Neutrophil (primary cell): ENCODE data around the gene STPG1.

Source experiments
- H3K27ac ChIP-seq: fragments of 200-600 bp; sonication (generic); 2 replicates; pipeline ENCODE4 v1.5.1; 2016; ENCODE audit warnings: mild to moderate bottlenecking, moderate library complexity
- H3K27me3 ChIP-seq: fragments of 200-600 bp; sonication (generic); 2 replicates; pipeline ENCODE4 v1.6.0; 2016; ENCODE audit warnings: mild to moderate bottlenecking
- H3K36me3 ChIP-seq: fragments of 200-600 bp; sonication (generic); 2 replicates; pipeline ENCODE4 v1.5.1; 2017
- H3K4me1 ChIP-seq, 2 experiments: fragments of 200-600 bp in 1 of 2; sonication (generic) in 1 of 2; 1 replicate in 1 of 2; 2 replicates in 1 of 2; pipeline versions ENCODE4 v1.5.1 to v1.6.1; 2013 to 2016; ENCODE audit warnings: low read depth in 1 of 2, low read length in 1 of 2, mild to moderate bottlenecking in 1 of 2, moderate library complexity in 1 of 2; ENCODE audit not compliant: control insufficient read depth in 1 of 2, insufficient read depth in 1 of 2
- H3K4me3 ChIP-seq, 2 experiments: fragments of 200-600 bp in 1 of 2; sonication (generic) in 1 of 2; 1 replicate in 1 of 2; 2 replicates in 1 of 2; pipeline ENCODE4 v1.5.1; 2013 to 2016; ENCODE audit warnings: low read depth in 1 of 2, low read length in 1 of 2, mild to moderate bottlenecking in 1 of 2, moderate library complexity in 1 of 2
- H3K9me3 ChIP-seq: fragments of 200-600 bp; sonication (generic); 2 replicates; pipeline ENCODE4 v1.5.1; 2016
- TF ChIP-seq, protein P1 (sequence below): fragments of 200-600 bp; sonication (generic); IDR thresholded peaks from 2 replicates; pipeline ENCODE4 v1.5.1; 2016; ENCODE audit warnings: antibody characterized with exemption

STPG1 gene

DNA sequence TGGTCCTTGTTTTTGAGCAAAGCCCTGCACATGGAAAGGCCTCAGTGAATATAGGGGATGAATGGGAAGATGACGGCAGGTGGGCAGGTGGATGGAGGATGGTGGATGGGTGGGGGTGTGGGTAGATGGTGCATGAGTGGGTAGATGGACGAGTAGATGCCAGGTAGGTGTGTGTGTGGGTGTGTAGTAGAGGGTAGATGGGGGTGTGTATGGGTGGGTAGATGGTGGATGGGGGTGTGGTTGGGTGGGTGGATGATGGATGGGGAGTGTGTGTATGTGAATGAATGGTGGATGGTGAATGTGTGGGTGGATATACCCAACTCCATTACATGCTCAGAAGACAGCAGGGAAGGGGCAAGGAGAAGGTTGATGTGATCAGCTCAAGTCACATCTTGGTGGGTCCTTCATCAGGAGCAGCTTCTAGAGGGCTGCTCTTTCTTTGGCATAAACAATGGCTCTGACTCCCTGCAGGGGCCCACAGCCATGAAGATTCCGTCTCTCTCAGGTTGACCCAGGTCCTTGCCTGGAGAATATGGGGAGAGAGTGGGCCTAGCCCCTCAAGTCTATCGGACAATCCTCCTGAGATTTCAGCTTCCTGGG lies 60.2 kb downstream of the STPG1 start:
- Histone ChIP-seq H3K4me1 (no peaks in the 10 kb centered on the region), H3K9me3 (no peaks in the 10 kb centered on the region), H3K36me3 (no peaks in the 10 kb centered on the region), H3K4me3 (no peak overlapping the region), H3K27ac (no peak overlapping the region), H3K27me3 (no peaks in the 10 kb centered on the region)
- TF ChIP-seq, protein P1, sequence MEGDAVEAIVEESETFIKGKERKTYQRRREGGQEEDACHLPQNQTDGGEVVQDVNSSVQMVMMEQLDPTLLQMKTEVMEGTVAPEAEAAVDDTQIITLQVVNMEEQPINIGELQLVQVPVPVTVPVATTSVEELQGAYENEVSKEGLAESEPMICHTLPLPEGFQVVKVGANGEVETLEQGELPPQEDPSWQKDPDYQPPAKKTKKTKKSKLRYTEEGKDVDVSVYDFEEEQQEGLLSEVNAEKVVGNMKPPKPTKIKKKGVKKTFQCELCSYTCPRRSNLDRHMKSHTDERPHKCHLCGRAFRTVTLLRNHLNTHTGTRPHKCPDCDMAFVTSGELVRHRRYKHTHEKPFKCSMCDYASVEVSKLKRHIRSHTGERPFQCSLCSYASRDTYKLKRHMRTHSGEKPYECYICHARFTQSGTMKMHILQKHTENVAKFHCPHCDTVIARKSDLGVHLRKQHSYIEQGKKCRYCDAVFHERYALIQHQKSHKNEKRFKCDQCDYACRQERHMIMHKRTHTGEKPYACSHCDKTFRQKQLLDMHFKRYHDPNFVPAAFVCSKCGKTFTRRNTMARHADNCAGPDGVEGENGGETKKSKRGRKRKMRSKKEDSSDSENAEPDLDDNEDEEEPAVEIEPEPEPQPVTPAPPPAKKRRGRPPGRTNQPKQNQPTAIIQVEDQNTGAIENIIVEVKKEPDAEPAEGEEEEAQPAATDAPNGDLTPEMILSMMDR = no peak

DNA sequence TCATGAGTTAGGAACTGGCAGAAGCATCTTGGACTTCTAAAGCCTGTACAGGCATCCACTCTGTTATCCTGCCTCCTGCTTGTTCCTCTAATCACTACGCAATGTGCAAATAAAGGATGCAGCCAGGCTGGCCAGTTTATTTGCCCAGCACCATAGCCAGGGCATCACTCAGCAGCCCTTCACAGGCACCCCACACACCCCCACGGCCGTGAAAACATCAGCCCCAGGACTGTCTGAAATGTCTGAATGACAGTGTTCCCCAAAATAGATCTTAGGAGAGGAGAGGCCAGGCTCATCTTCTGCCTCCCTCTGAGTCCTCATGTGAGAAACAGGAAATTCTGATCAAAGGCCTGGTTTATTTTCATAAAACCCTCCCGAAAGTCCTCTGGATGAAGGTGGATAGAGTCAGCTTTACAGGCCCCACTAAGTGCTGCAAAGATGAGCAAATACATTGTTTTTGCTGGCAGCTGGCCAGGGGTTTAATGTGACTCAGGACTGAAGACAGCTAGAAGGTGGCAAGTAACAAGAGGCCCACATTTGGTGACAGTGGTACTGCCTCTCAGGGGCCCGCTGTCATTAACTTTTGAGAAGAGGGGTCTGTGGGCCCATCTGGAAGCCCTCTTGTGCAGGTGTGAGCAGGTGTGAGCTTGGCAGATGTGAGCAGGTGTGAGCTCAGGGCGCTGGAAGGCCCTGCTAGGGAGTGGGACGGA lies 61.5 kb downstream of the STPG1 start:
- TF ChIP-seq, protein P1 = no peak
- Histone ChIP-seq H3K27me3 (no peaks in the 10 kb centered on the region), H3K9me3 (no peaks in the 10 kb centered on the region), H3K4me1 (no peaks in the 10 kb centered on the region), H3K4me3 (no peak overlapping the region), H3K27ac (no peak overlapping the region), H3K36me3 (no peaks in the 10 kb centered on the region)

GRCh38 chr1:24351247-24351646 lies 62.3 kb downstream of the STPG1 start:
- no peaks in the 10 kb centered on the region for H3K9me3 ChIP-seq
- no peak overlapping the region for H3K27ac ChIP-seq
- H3K36me3 ChIP-seq = no peaks in the 10 kb centered on the region
- no peak overlapping the region for H3K4me3 ChIP-seq
- H3K27me3 ChIP-seq = no peaks in the 10 kb centered on the region
- no peaks in the 10 kb centered on the region for H3K4me1 ChIP-seq
- TF ChIP-seq, protein P1 = no peak

- Histone ChIP-seq H3K4me1 (no peaks in the 10 kb centered on the region), H3K27me3 (peaks cover 8% of the 10 kb centered on the region), H3K9me3 (no peaks in the 10 kb centered on the region), H3K36me3 (no peaks in the 10 kb centered on the region), H3K27ac (no peak overlapping the region), H3K4me3 (no peak overlapping the region)
- TF ChIP-seq, protein P1 = no peak
Observed at GRCh38 chr1:24349891-24350290, 63.7 kb downstream of the STPG1 start.

- Histone ChIP-seq H3K4me1 (no peaks in the 10 kb centered on the region), H3K9me3 (no peaks in the 10 kb centered on the region), H3K27ac (no peak overlapping the region), H3K36me3 (no peaks in the 10 kb centered on the region), H3K27me3 (peaks cover 8% of the 10 kb centered on the region), H3K4me3 (no peak overlapping the region)
- TF ChIP-seq, protein P1 = no peak
Observed at GRCh38 chr1:24348196-24348595, 65.4 kb downstream of the STPG1 start.
